DND-41 (cell line): Measurements from ENCODE around the gene TLK1.
"Not testable (repeated sequence)": the region's sequence is repeated elsewhere in the genome, so short reads cannot be mapped to it uniquely, and the experiment has no call there.

ENCODE experiments used
- ATAC-seq: fragments of 200-7000 bp; cut with Tn5 transposase; 3 replicates; pipeline ENCODE4 v1.9.1; 2021; ENCODE audit warnings: low read depth; ENCODE audit not compliant: insufficient read depth
- DNase-seq: peaks from one replicate; pipeline ENCODE4 v3.0.0-alpha.2; 2020
- H2AFZ ChIP-seq: 2 replicates; pipeline ENCODE4 v1.6.0; 2012; ENCODE audit warnings: low read depth, low read length
- H3K27ac ChIP-seq: 2 replicates; pipeline ENCODE4 v1.5.1; 2012; ENCODE audit warnings: low read length, inconsistent platforms
- H3K27me3 ChIP-seq: fragments of 200-600 bp; sonication (generic); 2 replicates; pipeline ENCODE4 v1.6.0; 2012; ENCODE audit warnings: low read length, mild to moderate bottlenecking, inconsistent platforms; ENCODE audit not compliant: insufficient read depth, poor library complexity
- H3K36me3 ChIP-seq: 2 replicates; pipeline ENCODE4 v1.5.1; 2012; ENCODE audit warnings: low read length, inconsistent platforms; ENCODE audit not compliant: insufficient read depth
- H3K4me1 ChIP-seq: 2 replicates; pipeline ENCODE4 v1.5.1; 2012; ENCODE audit warnings: mild to moderate bottlenecking, low read length; ENCODE audit not compliant: insufficient read depth
- H3K4me2 ChIP-seq: 2 replicates; pipeline ENCODE4 v1.6.0; 2012; ENCODE audit warnings: mild to moderate bottlenecking, moderate library complexity, low read length, inconsistent platforms; ENCODE audit not compliant: insufficient read depth
- H3K4me3 ChIP-seq, 2 experiments: fragments of 200-600 bp in 1 of 2; shearing (Covaris generic) in 1 of 2; 2 replicates each; pipeline ENCODE4 v1.5.1; 2012 to 2016; ENCODE audit warnings: inconsistent platforms in 2 of 2, low read length in 2 of 2, mild to moderate bottlenecking in 2 of 2, low read depth in 1 of 2, moderate library complexity in 1 of 2
- H3K79me2 ChIP-seq: 2 replicates; pipeline ENCODE4 v1.6.0; 2012; ENCODE audit warnings: low read length, inconsistent platforms; ENCODE audit not compliant: insufficient read depth
- H3K9ac ChIP-seq: 2 replicates; pipeline ENCODE4 v1.6.0; 2012; ENCODE audit warnings: low read depth, mild to moderate bottlenecking, inconsistent platforms, low read length, moderate library complexity
- H3K9me3 ChIP-seq: 2 replicates; pipeline ENCODE4 v1.5.1; 2012; ENCODE audit warnings: low read length, moderate library complexity, mild to moderate bottlenecking, inconsistent platforms; ENCODE audit not compliant: insufficient read depth, severe bottlenecking
- H4K20me1 ChIP-seq: 2 replicates; pipeline ENCODE4 v1.6.0; 2012; ENCODE audit warnings: low read length; ENCODE audit not compliant: insufficient read depth
- EZH2 ChIP-seq: IDR thresholded peaks from 3 replicates; pipeline ENCODE4 v1.6.1; 2012; ENCODE audit warnings: borderline replicate concordance, low read depth, mild to moderate bottlenecking, moderate library complexity, low read length, inconsistent platforms; ENCODE audit not compliant: severe bottlenecking
- TF ChIP-seq, protein P1 (sequence below): IDR thresholded peaks from 2 replicates; pipeline ENCODE4 v1.5.1; 2012; ENCODE audit warnings: borderline replicate concordance, low read length, moderate library complexity, mild to moderate bottlenecking; ENCODE audit not compliant: poor library complexity, severe bottlenecking; ENCODE audit errors: extremely low read depth

The TLK1 gene

DNA sequence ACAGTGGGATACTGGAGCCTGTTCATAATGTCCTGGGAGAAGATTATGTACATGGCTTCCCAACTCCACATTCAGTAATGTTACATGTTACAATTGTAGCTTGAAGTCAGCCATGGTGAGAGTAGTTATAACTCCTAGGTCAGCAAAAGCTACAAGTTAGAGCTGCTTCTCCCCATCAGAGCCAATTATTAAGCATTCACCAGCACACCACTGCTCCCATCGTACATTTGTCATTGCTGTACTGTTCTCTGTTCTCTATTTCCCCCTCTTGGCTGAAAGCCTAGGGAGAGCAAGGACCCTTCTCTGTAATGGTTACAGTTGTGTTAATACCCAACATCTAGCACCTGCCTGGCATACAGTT lies 5.3 kb upstream of the TLK1 start:
- H4K20me1 ChIP-seq = no peaks in the 10 kb centered on the region
- H3K79me2 ChIP-seq = no peaks in the 10 kb centered on the region
- peaks cover 15% of the 10 kb centered on the region for H3K4me1 ChIP-seq
- TF ChIP-seq EZH2 = no peak
- TF ChIP-seq, protein P1, sequence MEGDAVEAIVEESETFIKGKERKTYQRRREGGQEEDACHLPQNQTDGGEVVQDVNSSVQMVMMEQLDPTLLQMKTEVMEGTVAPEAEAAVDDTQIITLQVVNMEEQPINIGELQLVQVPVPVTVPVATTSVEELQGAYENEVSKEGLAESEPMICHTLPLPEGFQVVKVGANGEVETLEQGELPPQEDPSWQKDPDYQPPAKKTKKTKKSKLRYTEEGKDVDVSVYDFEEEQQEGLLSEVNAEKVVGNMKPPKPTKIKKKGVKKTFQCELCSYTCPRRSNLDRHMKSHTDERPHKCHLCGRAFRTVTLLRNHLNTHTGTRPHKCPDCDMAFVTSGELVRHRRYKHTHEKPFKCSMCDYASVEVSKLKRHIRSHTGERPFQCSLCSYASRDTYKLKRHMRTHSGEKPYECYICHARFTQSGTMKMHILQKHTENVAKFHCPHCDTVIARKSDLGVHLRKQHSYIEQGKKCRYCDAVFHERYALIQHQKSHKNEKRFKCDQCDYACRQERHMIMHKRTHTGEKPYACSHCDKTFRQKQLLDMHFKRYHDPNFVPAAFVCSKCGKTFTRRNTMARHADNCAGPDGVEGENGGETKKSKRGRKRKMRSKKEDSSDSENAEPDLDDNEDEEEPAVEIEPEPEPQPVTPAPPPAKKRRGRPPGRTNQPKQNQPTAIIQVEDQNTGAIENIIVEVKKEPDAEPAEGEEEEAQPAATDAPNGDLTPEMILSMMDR = no peak
- no peak overlapping the region for H3K27ac ChIP-seq
- DNase-seq = no peak
- no peaks in the 10 kb centered on the region for H3K9me3 ChIP-seq
- no peak overlapping the region for H3K4me2 ChIP-seq
- no peak overlapping the region for H3K4me3 ChIP-seq
- no peaks in the 10 kb centered on the region for H3K27me3 ChIP-seq
- H3K9ac ChIP-seq = no peak overlapping the region
- H3K36me3 ChIP-seq = no peaks in the 10 kb centered on the region
- ATAC-seq = no peak
- no peak overlapping the region for H2AFZ ChIP-seq

DNA sequence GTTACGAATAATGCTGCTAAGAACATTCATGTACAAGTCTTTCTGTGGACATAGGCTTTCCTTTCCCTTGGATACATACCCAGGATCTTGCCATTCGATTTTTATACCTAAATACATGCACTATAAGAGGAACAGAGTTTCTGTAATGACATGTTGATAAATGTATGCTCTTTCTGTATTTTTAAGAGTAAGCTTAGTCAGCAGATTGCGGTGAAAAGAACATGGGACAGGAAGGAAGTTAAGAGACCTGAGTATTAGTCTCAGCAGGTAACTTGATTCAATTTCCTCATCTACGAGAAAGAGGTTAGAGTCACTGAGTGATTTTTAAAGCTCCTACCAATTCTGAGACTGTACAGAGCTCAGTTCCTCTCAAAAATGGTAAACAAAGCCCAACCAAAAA lies 2.6 kb upstream of the TLK1 start:
- DNase-seq (no peak), ATAC-seq (no peak)
- H3K79me2 ChIP-seq = peaks cover 22% of the 10 kb centered on the region
- H3K36me3 ChIP-seq = no peaks in the 10 kb centered on the region; the same call in 1 of the 2 replicates
- H2AFZ ChIP-seq = no peak overlapping the region
- H3K9ac ChIP-seq = no peak overlapping the region
- H3K27me3 ChIP-seq = no peaks in the 10 kb centered on the region
- H3K27ac ChIP-seq = no peak overlapping the region
- no peak overlapping the region for H3K4me2 ChIP-seq
- no peaks in the 10 kb centered on the region for H3K9me3 ChIP-seq
- no peak for TF ChIP-seq EZH2
- H3K4me3 ChIP-seq = no peak overlapping the region
- peaks cover 22% of the 10 kb centered on the region for H3K4me1 ChIP-seq
- peaks cover 14% of the 10 kb centered on the region for H4K20me1 ChIP-seq

DNA sequence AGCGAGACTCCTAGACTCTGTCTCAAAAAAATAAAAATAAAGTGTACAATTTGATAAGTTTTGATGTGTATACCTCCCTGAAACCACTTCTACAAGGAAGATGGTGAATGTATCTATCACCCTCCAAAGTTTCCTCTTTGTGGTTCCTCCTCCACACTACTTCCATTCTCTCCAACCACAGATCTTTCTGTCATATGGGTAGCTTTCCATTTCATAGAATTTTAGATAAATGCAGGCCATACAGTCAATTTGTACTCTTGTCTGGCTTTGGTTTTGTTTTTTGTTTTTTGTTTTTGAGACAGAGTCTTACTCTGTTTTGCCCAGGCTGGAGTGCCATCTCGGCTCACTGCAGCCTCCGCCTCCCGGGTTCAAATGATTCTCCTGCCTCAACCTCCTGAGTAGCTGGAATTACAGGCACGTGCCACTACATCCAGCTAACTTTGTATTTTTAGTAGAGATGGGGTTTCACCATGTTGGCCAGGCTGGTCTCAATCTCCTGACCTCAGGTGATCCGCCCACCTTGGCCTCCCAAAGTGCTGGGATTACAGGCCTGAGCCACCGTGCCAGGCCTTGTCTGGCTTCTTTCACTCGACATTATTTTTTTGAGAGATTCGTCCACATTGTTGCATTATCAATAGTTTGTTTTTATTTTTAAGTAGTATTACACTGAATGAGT lies 2.0 kb upstream of the TLK1 start:
- not testable (repeated sequence) for DNase-seq, H3K4me3 ChIP-seq, H2AFZ ChIP-seq, H3K4me2 ChIP-seq, H3K27ac ChIP-seq, H3K36me3 ChIP-seq, H3K9me3 ChIP-seq, H3K9ac ChIP-seq, ATAC-seq, H3K27me3 ChIP-seq
- Histone ChIP-seq H3K4me1 (peaks cover 28% of the 10 kb centered on the region), H4K20me1 (peaks cover 20% of the 10 kb centered on the region), H3K79me2 (peaks cover 28% of the 10 kb centered on the region)

DNA sequence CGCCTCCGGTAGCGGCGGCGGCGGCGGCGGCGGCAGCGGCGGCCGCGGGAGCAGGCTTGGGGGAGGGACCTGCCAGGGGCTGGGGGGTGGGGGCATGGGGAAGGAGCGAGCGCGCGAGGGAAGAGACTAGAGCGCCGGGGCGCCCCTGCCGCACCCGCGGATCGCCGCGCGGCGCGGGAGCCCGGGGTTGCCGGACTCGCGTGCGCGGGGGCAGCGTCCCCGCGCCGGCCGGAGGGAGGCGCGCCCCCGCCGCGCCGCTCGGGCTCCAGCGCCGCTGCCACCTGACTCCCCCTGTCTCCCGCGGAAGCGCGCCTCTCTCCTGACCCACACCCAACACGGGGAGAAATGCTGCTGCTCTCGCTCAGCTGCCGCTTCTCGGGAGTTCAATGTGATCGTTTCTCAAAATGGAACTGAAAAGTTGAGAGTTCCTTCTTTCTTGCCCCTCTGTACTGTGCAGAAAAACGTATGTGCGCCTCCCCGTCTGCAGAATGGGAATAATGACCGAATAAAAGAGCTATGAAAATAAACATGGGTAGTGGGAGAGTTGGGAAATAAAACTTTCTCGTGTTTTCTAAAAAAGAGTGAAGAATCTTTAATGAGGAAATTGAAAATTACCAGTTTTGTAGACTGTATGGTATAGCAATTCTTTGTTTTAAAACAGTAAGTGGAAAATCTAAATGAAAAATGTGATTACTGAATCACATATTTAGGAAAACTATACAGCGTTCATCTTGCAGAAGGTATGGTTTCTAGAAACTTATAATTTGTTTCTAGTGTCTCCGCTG lies 455 bp upstream of the TLK1 start:
- Histone ChIP-seq H3K9me3 (no peaks in the 10 kb centered on the region), H3K9ac (peak overlapping the region; percentile 85), H2AFZ (peak overlapping the region; percentile 72), H3K4me2 (peak overlapping the region; percentile 65), H3K4me1 (peaks cover 42% of the 10 kb centered on the region), H3K36me3 (no peaks in the 10 kb centered on the region; the same call in 1 of the 2 replicates), H3K27ac (peak overlapping the region; percentile 91), H3K27me3 (no peaks in the 10 kb centered on the region), H3K79me2 (peaks cover 44% of the 10 kb centered on the region), H3K4me3 (peak overlapping the region; percentile 89 to 93), H4K20me1 (peaks cover 34% of the 10 kb centered on the region)
- peak; percentile 46 for ATAC-seq
- TF ChIP-seq, protein P1 = peak; percentile 24
- TF ChIP-seq EZH2 = no peak
- DNase-seq = peak; percentile 82
